Liver (tissue), 9 donors: ENCODE measurements around the gene MTHFD1. TPM values are rescaled to one million over a fixed set of nuclear protein-coding genes. Genes with fewer than 3 reads are reported as not detected.
A peak's percentile ranks its signal among the peaks of the same experiment; 100 is the strongest.

Experiments used
- DNase-seq: peaks from one replicate; pipeline ENCODE4 v3.0.0-alpha.2; 2017; ENCODE audit warnings: low spot score
- H3K27ac ChIP-seq, 2 donors: one replicate each; pipeline ENCODE4 v1.7.0; 2013; ENCODE audit warnings: inconsistent platforms in 2 of 2, low read length in 2 of 2, control low read depth in 1 of 2, low read depth in 1 of 2, mild to moderate bottlenecking in 1 of 2
- H3K27me3 ChIP-seq, 4 donors: one replicate each; pipeline versions ENCODE4 v1.6.1 to v1.7.0; 2013; ENCODE audit warnings: low read length in 3 of 4, inconsistent platforms in 1 of 4, mild to moderate bottlenecking in 1 of 4, moderate library complexity in 1 of 4; ENCODE audit not compliant: control insufficient read depth in 4 of 4, insufficient read depth in 4 of 4
- H3K36me3 ChIP-seq, 4 donors: one replicate each; pipeline versions ENCODE4 v1.6.1 to v1.7.0; 2013; ENCODE audit warnings: low read length in 3 of 4, mild to moderate bottlenecking in 3 of 4, low read depth in 1 of 4, moderate library complexity in 1 of 4; ENCODE audit not compliant: control insufficient read depth in 4 of 4, insufficient read depth in 3 of 4
- H3K4me1 ChIP-seq, 4 donors: one replicate each; pipeline versions ENCODE4 v1.6.1 to v1.7.0; 2013; ENCODE audit warnings: low read length in 3 of 4, mild to moderate bottlenecking in 3 of 4, moderate library complexity in 1 of 4; ENCODE audit not compliant: control insufficient read depth in 4 of 4, insufficient read depth in 4 of 4
- H3K4me3 ChIP-seq, 3 donors: one replicate each; pipeline versions ENCODE4 v1.6.1 to v1.7.0; 2013; ENCODE audit warnings: low read length in 3 of 3, control low read depth in 1 of 3, low read depth in 1 of 3, mild to moderate bottlenecking in 1 of 3
- H3K9ac ChIP-seq, 2 donors: one replicate each; pipeline ENCODE4 v1.7.0; 2013; ENCODE audit warnings: low read length in 2 of 2, mild to moderate bottlenecking in 2 of 2, moderate library complexity in 2 of 2, control low read depth in 1 of 2, low read depth in 1 of 2
- H3K9me3 ChIP-seq, 4 donors: one replicate each; pipeline versions ENCODE4 v1.6.1 to v1.7.0; 2013; ENCODE audit warnings: low read length in 3 of 4; ENCODE audit not compliant: control insufficient read depth in 4 of 4
- EGR1 ChIP-seq, 2 donors: IDR thresholded peaks; 2 replicates each; pipeline ENCODE4 v1.6.1; 2016 to 2018; ENCODE audit warnings: antibody characterized with exemption in 2 of 2, low read depth in 2 of 2
- FOXA1 ChIP-seq: IDR thresholded peaks from 2 replicates; pipeline ENCODE4 v1.6.1; 2016; ENCODE audit warnings: antibody characterized with exemption
- FOXA2 ChIP-seq: IDR thresholded peaks from 2 replicates; pipeline ENCODE4 v1.6.1; 2016; ENCODE audit warnings: antibody characterized with exemption
- GABPA ChIP-seq, 2 donors: IDR thresholded peaks in 1 of 2; conservative IDR thresholded peaks in 1 of 2; 2 replicates each; pipeline ENCODE4 v1.6.1; 2016; ENCODE audit warnings: antibody characterized with exemption in 2 of 2, mild to moderate bottlenecking in 1 of 2, moderate library complexity in 1 of 2
- HNF4A ChIP-seq, 2 donors: conservative IDR thresholded peaks; 2 replicates each; pipeline ENCODE4 v1.6.1; 2016; ENCODE audit warnings: antibody characterized with exemption in 2 of 2, mild to moderate bottlenecking in 2 of 2
- HNF4G ChIP-seq: IDR thresholded peaks from 2 replicates; pipeline ENCODE4 v1.6.1; 2016; ENCODE audit warnings: antibody characterized with exemption
- JUND ChIP-seq, 2 donors: IDR thresholded peaks; 2 replicates each; pipeline ENCODE4 v1.6.1; 2016; ENCODE audit warnings: antibody characterized with exemption in 2 of 2
- NR2F2 ChIP-seq: IDR thresholded peaks from 2 replicates; pipeline ENCODE4 v1.6.1; 2016; ENCODE audit warnings: antibody characterized with exemption
- RAD21 ChIP-seq, 2 donors: IDR thresholded peaks; 2 replicates each; pipeline ENCODE4 v1.6.1; 2016; ENCODE audit warnings: antibody characterized with exemption in 2 of 2, mild to moderate bottlenecking in 2 of 2
- RXRA ChIP-seq, 2 donors: IDR thresholded peaks; 2 replicates each; pipeline ENCODE4 v1.6.1; 2017 to 2018; ENCODE audit warnings: antibody characterized with exemption in 2 of 2, mild to moderate bottlenecking in 1 of 2
- SP1 ChIP-seq: IDR thresholded peaks from 2 replicates; pipeline ENCODE4 v1.6.1; 2018; ENCODE audit warnings: antibody characterized with exemption, mild to moderate bottlenecking
- TAF1 ChIP-seq: conservative IDR thresholded peaks from 2 replicates; pipeline ENCODE4 v1.6.1; 2016; ENCODE audit warnings: antibody characterized with exemption, mild to moderate bottlenecking
- YY1 ChIP-seq: IDR thresholded peaks from 2 replicates; pipeline ENCODE4 v1.6.1; 2016; ENCODE audit warnings: antibody characterized with exemption, mild to moderate bottlenecking
- WGBS: extraction: QIAGEN DNeasy Blood & Tissue Kit; methylation state at CpG from one replicate; pipeline ENCODE4 v1.1.7; 2013; 5-methylcytosine and 5-hydroxymethylcytosine counted together
- polyA plus RNA-seq, 2 donors: library from polyadenylated mRNA; stranded (reverse) in 1 of 2; unstranded in 1 of 2; fragments of 200-250 nt in 1 of 2; fragments of >200 nt in 1 of 2; fragmentation: Nextera tagmentation in 1 of 2; extraction: Ambion mirVana in 1 of 2; gene quantifications; one replicate each; pipeline versions ENCODE4 v1.2.1 to v1.2.3, GENCODE V29; 2013 to 2015
- total RNA-seq, 2 donors: library from RNA; depleted of rRNA; stranded (reverse); fragments of >200 nt; gene quantifications; one replicate each; pipeline ENCODE4 v1.2.3, GENCODE V29; 2014
- TF ChIP-seq, protein P1 (sequence below): IDR thresholded peaks from 2 replicates; pipeline ENCODE4 v1.6.1; 2016; ENCODE audit warnings: antibody characterized with exemption
- TF ChIP-seq, protein P2 (sequence below): IDR thresholded peaks from 2 replicates; pipeline ENCODE4 v1.6.1; 2016; ENCODE audit warnings: antibody characterized with exemption
- TF ChIP-seq, protein P3 (sequence below): fragments of 150-350 bp; IDR thresholded peaks from 2 replicates; pipeline ENCODE4 v1.5.1; 2017; ENCODE audit warnings: improper control_type of control experiment, low read depth, low read length; ENCODE audit not compliant: missing input control
- TF ChIP-seq, protein P4 (sequence below): IDR thresholded peaks from 2 replicates; pipeline ENCODE4 v1.6.1; 2016; ENCODE audit warnings: antibody characterized with exemption
- donor health status: healthy.
- donor health status: healthy.
- donor health status: healthy.
- donor health status: healthy.
- donor health status: healthy.

The MTHFD1 gene
- total and polyA plus RNA-seq, 4 donors: 43.8 to 203 (median 122) TPM

DNA sequence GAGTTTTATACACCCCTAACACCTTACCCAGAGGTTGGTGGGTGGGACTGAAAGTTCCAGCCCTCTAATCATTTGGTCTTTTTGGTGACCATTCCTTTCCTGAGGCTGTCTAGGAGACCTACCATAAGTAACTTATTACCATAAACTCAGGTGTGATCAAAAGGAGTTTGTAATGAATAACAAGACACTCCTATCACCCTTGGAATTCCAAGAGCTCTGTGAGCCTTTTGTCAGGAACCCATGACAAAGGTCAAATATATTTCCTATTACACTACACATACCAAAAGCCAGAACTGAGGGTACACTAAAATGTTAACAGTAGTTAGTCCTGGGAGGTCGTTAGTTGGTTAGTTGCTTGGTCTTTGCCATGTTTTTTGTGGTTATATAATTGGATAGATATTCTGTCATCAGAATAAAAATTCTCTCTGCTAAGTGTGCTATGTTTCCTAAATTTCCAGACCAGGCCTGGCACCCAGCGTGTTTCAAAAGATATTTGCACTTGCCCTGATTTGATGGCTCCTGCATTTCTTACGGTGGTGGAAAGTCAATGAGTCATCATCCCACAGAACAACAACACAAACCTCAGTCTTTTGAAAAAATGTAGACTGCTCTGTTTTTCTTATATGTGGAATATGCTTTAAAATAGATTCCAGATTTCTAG, 50.2 kb downstream of the MTHFD1 start:
- no peak overlapping the region for H3K4me3 ChIP-seq
- no peaks in the 10 kb centered on the region for H3K4me1 ChIP-seq
- H3K9me3 ChIP-seq: no peaks in the 10 kb centered on the region
- WGBS: 72% methylated on average over 3 of the region's 3 CpGs
- no peaks in the 10 kb centered on the region for H3K27me3 ChIP-seq
- DNase-seq: no peak
- H3K27ac ChIP-seq: no peak overlapping the region
- no peak overlapping the region for H3K9ac ChIP-seq
- peaks cover 25 to 82% (median 76%) of the 10 kb centered on the region in 4 donors for H3K36me3 ChIP-seq
- TF ChIP-seq, protein P1, sequence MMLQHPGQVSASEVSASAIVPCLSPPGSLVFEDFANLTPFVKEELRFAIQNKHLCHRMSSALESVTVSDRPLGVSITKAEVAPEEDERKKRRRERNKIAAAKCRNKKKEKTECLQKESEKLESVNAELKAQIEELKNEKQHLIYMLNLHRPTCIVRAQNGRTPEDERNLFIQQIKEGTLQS: no peak
- TF ChIP-seq FOXA2 (no peak), YY1 (no peak), EGR1 (IDR thresholded peaks at IDR 0.05; ENCODE audit: low read depth in 2 of 2) (no peak)

DNA sequence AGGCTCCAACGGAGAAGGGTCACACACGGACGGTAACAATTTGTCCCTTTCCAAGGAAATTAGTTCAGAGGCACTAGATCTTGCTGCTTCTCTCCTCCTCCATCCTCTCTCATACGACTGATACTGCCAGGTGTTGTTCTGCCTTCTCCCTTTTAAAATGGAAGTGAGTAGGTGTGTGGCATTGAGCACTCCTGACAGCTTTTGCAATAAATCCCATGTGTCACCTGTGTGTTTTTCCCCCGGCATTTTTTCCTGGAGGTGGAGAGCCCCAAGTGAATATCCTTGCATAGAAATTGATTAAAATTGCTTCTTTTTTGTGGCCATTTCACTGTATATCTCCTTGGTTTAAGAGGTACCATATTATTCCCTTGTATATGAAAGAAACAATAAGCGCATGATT, 51.0 kb downstream of the MTHFD1 start:
- Histone ChIP-seq H3K36me3 (peaks cover 25 to 83% (median 77%) of the 10 kb centered on the region in 4 donors), H3K9me3 (no peaks in the 10 kb centered on the region), H3K27ac (no peak overlapping the region), H3K9ac (no peak overlapping the region), H3K4me3 (no peak overlapping the region), H3K4me1 (no peaks in the 10 kb centered on the region), H3K27me3 (no peaks in the 10 kb centered on the region)
- TF ChIP-seq NR2F2 (no peak), RXRA (IDR thresholded peaks at IDR 0.05) (no peak), FOXA1 (no peak), HNF4G (no peak), GABPA (IDR thresholded peaks at IDR 0.05 in 1 of 2, conservative IDR thresholded peaks at IDR 0.05 in 1 of 2) (no peak), SP1 (no peak), HNF4A (conservative IDR thresholded peaks at IDR 0.05) (no peak), RAD21 (IDR thresholded peaks at IDR 0.05) (no peak), TAF1 (no peak), JUND (IDR thresholded peaks at IDR 0.05) (no peak), FOXA2 (no peak)
- TF ChIP-seq, protein P2, sequence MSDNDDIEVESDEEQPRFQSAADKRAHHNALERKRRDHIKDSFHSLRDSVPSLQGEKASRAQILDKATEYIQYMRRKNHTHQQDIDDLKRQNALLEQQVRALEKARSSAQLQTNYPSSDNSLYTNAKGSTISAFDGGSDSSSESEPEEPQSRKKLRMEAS: no peak
- TF ChIP-seq, protein P3, sequence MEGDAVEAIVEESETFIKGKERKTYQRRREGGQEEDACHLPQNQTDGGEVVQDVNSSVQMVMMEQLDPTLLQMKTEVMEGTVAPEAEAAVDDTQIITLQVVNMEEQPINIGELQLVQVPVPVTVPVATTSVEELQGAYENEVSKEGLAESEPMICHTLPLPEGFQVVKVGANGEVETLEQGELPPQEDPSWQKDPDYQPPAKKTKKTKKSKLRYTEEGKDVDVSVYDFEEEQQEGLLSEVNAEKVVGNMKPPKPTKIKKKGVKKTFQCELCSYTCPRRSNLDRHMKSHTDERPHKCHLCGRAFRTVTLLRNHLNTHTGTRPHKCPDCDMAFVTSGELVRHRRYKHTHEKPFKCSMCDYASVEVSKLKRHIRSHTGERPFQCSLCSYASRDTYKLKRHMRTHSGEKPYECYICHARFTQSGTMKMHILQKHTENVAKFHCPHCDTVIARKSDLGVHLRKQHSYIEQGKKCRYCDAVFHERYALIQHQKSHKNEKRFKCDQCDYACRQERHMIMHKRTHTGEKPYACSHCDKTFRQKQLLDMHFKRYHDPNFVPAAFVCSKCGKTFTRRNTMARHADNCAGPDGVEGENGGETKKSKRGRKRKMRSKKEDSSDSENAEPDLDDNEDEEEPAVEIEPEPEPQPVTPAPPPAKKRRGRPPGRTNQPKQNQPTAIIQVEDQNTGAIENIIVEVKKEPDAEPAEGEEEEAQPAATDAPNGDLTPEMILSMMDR: no peak
- 94% methylated on average over 6 of the region's 6 CpGs for WGBS
- no peak for DNase-seq

DNA sequence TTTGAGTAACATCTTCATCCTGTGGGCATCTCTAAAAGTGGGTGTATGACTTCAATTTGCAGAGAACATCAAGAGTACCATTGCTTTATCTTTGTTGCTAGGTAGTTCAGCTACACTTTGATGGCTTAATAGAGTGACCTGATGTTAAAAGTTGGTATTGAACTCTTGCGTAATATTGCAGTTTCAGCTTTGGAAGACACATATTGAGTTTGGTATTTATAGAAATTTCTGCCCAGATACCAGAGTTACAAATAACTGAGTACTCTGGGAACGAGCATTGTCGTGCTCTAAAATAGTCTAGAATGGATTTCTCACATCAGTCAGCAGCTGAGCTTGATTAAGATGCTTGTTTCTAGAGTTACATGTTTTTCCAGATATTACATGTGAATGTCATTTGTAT, 52.3 kb downstream of the MTHFD1 start:
- Histone ChIP-seq H3K9me3 (no peaks in the 10 kb centered on the region), H3K36me3 (peaks cover 24 to 85% (median 80%) of the 10 kb centered on the region in 4 donors), H3K9ac (no peak overlapping the region), H3K27ac (no peak overlapping the region), H3K4me3 (no peak overlapping the region), H3K27me3 (no peaks in the 10 kb centered on the region), H3K4me1 (no peaks in the 10 kb centered on the region)
- TF ChIP-seq HNF4A (conservative IDR thresholded peaks at IDR 0.05) (peak in 1 of 2 donors; percentile 17), RXRA (IDR thresholded peaks at IDR 0.05) (no peak)
- TF ChIP-seq, protein P4, sequence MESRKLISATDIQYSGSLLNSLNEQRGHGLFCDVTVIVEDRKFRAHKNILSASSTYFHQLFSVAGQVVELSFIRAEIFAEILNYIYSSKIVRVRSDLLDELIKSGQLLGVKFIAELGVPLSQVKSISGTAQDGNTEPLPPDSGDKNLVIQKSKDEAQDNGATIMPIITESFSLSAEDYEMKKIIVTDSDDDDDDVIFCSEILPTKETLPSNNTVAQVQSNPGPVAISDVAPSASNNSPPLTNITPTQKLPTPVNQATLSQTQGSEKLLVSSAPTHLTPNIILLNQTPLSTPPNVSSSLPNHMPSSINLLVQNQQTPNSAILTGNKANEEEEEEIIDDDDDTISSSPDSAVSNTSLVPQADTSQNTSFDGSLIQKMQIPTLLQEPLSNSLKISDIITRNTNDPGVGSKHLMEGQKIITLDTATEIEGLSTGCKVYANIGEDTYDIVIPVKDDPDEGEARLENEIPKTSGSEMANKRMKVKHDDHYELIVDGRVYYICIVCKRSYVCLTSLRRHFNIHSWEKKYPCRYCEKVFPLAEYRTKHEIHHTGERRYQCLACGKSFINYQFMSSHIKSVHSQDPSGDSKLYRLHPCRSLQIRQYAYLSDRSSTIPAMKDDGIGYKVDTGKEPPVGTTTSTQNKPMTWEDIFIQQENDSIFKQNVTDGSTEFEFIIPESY: no peak
- no peak for DNase-seq
- 57% methylated on average over 3 of the region's 3 CpGs for WGBS
